HG03575 (cell line): ENCODE data around the gene METTL3.

Source experiments
- ATAC-seq: cut with Tn5 transposase; IDR thresholded peaks from one replicate; pipeline ENCODE4 v1.9.1; 2021; ENCODE audit not compliant: unreplicated experiment, insufficient number of reproducible peaks, low FRiP score; ENCODE audit errors: extremely low read depth

Gene METTL3

GRCh38 chr14:21528381-21529348, 17.5 kb upstream of the METTL3 start:
- no peak for ATAC-seq

- ATAC-seq, result no peak
Observed at GRCh38 chr14:21527318-21527679, 16.2 kb upstream of the METTL3 start.

- ATAC-seq, result no peak
Observed at GRCh38 chr14:21526672-21527317, 15.7 kb upstream of the METTL3 start.

- no peak for ATAC-seq
Observed at GRCh38 chr14:21525962-21526671, 15.0 kb upstream of the METTL3 start, which contains the start of gene SALL2. SALL2 (minus strand) TSS chr14:21526346; CDS start chr14:21526127, 219 bp downstream.

GRCh38 chr14:21525571-21525961, 14.4 kb upstream of the METTL3 start:
- no peak for ATAC-seq

- ATAC-seq, result no peak
Observed at GRCh38 chr14:21524575-21525490, 13.7 kb upstream of the METTL3 start.

GRCh38 chr14:21523203-21523602, 12.1 kb upstream of the METTL3 start:
- ATAC-seq, result no peak

GRCh38 chr14:21521501-21521900, 10.4 kb upstream of the METTL3 start:
- ATAC-seq, result no peak

- ATAC-seq, result no peak
Observed at GRCh38 chr14:21520767-21521166, 9.6 kb upstream of the METTL3 start.

GRCh38 chr14:21518725-21519124, 7.6 kb upstream of the METTL3 start:
- ATAC-seq, result no peak

- no peak for ATAC-seq
Observed at GRCh38 chr14:21514341-21514740, 3.2 kb upstream of the METTL3 start.

- ATAC-seq, result no peak
Observed at GRCh38 chr14:21509432-21510143, 1.6 kb downstream of the METTL3 start.

- no peak for ATAC-seq
Observed at GRCh38 chr14:21506557-21506956, 4.6 kb downstream of the METTL3 start.

- ATAC-seq, result no peak
Observed at GRCh38 chr14:21505012-21505553, 6.1 kb downstream of the METTL3 start.

GRCh38 chr14:21503376-21503775, 7.8 kb downstream of the METTL3 start:
- ATAC-seq, result no peak

GRCh38 chr14:21501568-21501967, 9.6 kb downstream of the METTL3 start:
- ATAC-seq, result no peak

- no peak for ATAC-seq
Observed at GRCh38 chr14:21498540-21499526, 12.3 kb downstream of the METTL3 start.
